Immature natural killer cell (primary cell): ENCODE results near the gene PGAM2. TPM values are rescaled to one million over a fixed set of nuclear protein-coding genes. Genes with fewer than 3 reads are reported as not detected.
"Not testable (repeated sequence)": the region's sequence is repeated elsewhere in the genome, so short reads cannot be mapped to it uniquely, and the experiment has no call there.

Source experiments
- DNase-seq, 3 donors: peaks; one replicate each; pipeline ENCODE4 v3.0.0; 2022; ENCODE audit warnings: mixed read lengths in 1 of 3
- H3K27ac Mint-ChIP-seq, 6 donors: one replicate each; pipeline ENCODE4 v1.8.0; 2020; ENCODE audit warnings: mixed read lengths in 6 of 6, mild to moderate bottlenecking in 5 of 6, inconsistent platforms in 4 of 6, moderate library complexity in 3 of 6
- H3K27me3 Mint-ChIP-seq, 3 donors: one replicate each; pipeline ENCODE4 v1.8.0; 2020 to 2021; ENCODE audit warnings: low read depth in 3 of 3, mild to moderate bottlenecking in 3 of 3, mixed read lengths in 3 of 3, moderate library complexity in 3 of 3, inconsistent platforms in 1 of 3
- H3K36me3 Mint-ChIP-seq, 3 donors: one replicate each; pipeline ENCODE4 v1.8.0; 2020; ENCODE audit warnings: mixed read lengths in 3 of 3, inconsistent platforms in 2 of 3, mild to moderate bottlenecking in 2 of 3
- H3K4me1 Mint-ChIP-seq, 2 donors: one replicate each; pipeline ENCODE4 v1.8.0; 2020; ENCODE audit warnings: inconsistent platforms in 2 of 2, mild to moderate bottlenecking in 2 of 2, mixed read lengths in 2 of 2, moderate library complexity in 1 of 2
- H3K4me3 Mint-ChIP-seq, 5 donors: one replicate each; pipeline ENCODE4 v1.8.0; 2020; ENCODE audit warnings: mild to moderate bottlenecking in 5 of 5, mixed read lengths in 5 of 5, inconsistent platforms in 3 of 5, moderate library complexity in 3 of 5
- H3K9me3 Mint-ChIP-seq, 6 donors: one replicate each; pipeline ENCODE4 v1.8.0; 2020; ENCODE audit warnings: mild to moderate bottlenecking in 6 of 6, mixed read lengths in 6 of 6, inconsistent platforms in 4 of 6, moderate library complexity in 3 of 6
- polyA plus RNA-seq, 3 donors: library from polyadenylated mRNA; unstranded; fragments of 300-500 nt; fragmentation: Illumina TruSeq; gene quantifications; one replicate each; pipeline ENCODE4 v1.2.3, GENCODE V29; 2021

Gene PGAM2
- polyA plus RNA-seq, 3 donors from 2014 or later, result not detected

DNA sequence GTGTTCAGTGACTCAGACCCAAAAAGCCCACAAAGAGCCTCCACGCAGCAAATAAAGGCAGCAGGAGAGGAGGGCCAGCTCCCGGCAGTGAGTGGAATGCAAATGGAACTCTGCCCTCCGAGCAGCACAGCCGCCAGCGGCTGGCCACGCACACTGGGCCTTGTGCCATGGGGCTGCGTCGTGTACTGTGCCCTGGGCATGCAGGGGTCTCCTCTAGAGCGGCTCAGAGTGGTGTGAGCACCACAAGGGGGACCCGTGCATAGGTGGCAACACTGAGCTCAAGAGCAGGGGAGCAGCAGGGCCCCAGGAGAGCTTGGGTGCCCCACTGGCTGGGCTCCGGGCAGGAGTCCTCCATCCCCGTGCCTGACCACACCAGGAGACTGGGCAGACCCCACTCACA, 50.3 kb downstream of the PGAM2 start:
- H3K27me3 Mint-ChIP-seq, H3K27ac Mint-ChIP-seq, H3K9me3 Mint-ChIP-seq, H3K4me3 Mint-ChIP-seq, DNase-seq, H3K36me3 Mint-ChIP-seq: not testable (repeated sequence)
- H3K4me1 Mint-ChIP-seq, result peaks cover 15 to 16% of the 10 kb centered on the region in 2 donors

Other genes with a start within 250 kb of the PGAM2 start
- gene MRPS24, start 196.1 kb downstream of the PGAM2 start, polyA plus RNA-seq, result 100 to 1,000 TPM; 101 to 123 (median 114) TPM
- gene URGCP, start 159.0 kb downstream of the PGAM2 start, polyA plus RNA-seq, result 10 to 100 TPM in 2 of 3 donors, 1 to 10 TPM in 1; 9.4 to 18.9 (median 10.9) TPM
- 10 to 100 TPM in 2 of 3 donors, 1 to 10 TPM in 1; 6.2 to 11.5 (median 10.6) TPM for gene UBE2D4, start 139.1 kb downstream of the PGAM2 start, polyA plus RNA-seq
- under 1 TPM in 1 of 3 donors, not detected in 2; 0.22 TPM for gene SPDYE1, start 67.7 kb downstream of the PGAM2 start, polyA plus RNA-seq
- gene DBNL, start 20.9 kb downstream of the PGAM2 start, polyA plus RNA-seq, result 100 to 1,000 TPM; 237 to 306 (median 285) TPM
- gene POLM, start 17.0 kb upstream of the PGAM2 start, polyA plus RNA-seq, result 10 to 100 TPM in 1 of 3 donors, 1 to 10 TPM in 2; 5.1 to 23.3 (median 7.2) TPM
- 1 to 10 TPM in 2 of 3 donors, not detected in 1; 1.5 TPM for gene AEBP1, start 38.8 kb upstream of the PGAM2 start, polyA plus RNA-seq
- gene POLD2, start 58.0 kb upstream of the PGAM2 start, polyA plus RNA-seq, result 10 to 100 TPM; 39.8 to 65.7 (median 48.4) TPM
- gene MYL7, start 75.8 kb upstream of the PGAM2 start, polyA plus RNA-seq, result not detected
- not detected for gene GCK, start 123.9 kb upstream of the PGAM2 start, polyA plus RNA-seq
- gene YKT6, start 135.4 kb upstream of the PGAM2 start, polyA plus RNA-seq, result 10 to 100 TPM; 39.1 to 64.9 (median 56.9) TPM